SK-N-SH treated with all-trans-retinoic acid at 6 μM for 48 hours (cell line): ENCODE results near the gene SERINC3.

Experiments
- ATAC-seq: fragments of 200-7000 bp; cut with Tn5 transposase; 3 replicates; pipeline ENCODE4 v1.9.1; 2020; ENCODE audit warnings: mild to moderate bottlenecking, moderate library complexity
- CREB5 ChIP-seq: fragments of 250-450 bp; sonication (Bioruptor Pico); IDR thresholded peaks from 2 replicates; pipeline ENCODE4 v1.5.1; 2020; ENCODE audit warnings: low read depth, mild to moderate bottlenecking, moderate library complexity
- CSDC2 ChIP-seq: fragments of 250-450 bp; sonication (Bioruptor Pico); IDR thresholded peaks from 2 replicates; pipeline ENCODE4 v1.5.0; 2020; ENCODE audit warnings: mild to moderate bottlenecking, moderate library complexity
- ESRRG ChIP-seq: fragments of 250-450 bp; sonication (Bioruptor Pico); IDR thresholded peaks from 2 replicates; pipeline ENCODE4 v1.6.1; 2021; ENCODE audit warnings: mild to moderate bottlenecking
- GLIS3 ChIP-seq: fragments of 250-450 bp; sonication (Bioruptor Pico); IDR thresholded peaks from 2 replicates; pipeline ENCODE4 v1.5.0; 2020; ENCODE audit warnings: mild to moderate bottlenecking, moderate library complexity
- ISL1 ChIP-seq: fragments of 250-450 bp; sonication (Bioruptor Pico); IDR thresholded peaks from 2 replicates; pipeline ENCODE4 v2.1.2; 2022; ENCODE audit warnings: mild to moderate bottlenecking, moderate library complexity
- OSR1 ChIP-seq: fragments of 250-450 bp; sonication (Bioruptor Pico); IDR thresholded peaks from 2 replicates; pipeline ENCODE4 v1.8.0; 2022; ENCODE audit warnings: moderate library complexity, mild to moderate bottlenecking, inconsistent platforms
- PPARA ChIP-seq: fragments of 250-450 bp; sonication (Bioruptor Pico); IDR thresholded peaks from 2 replicates; pipeline ENCODE4 v1.5.0; 2020; ENCODE audit warnings: mild to moderate bottlenecking, borderline replicate concordance
- SNAI2 ChIP-seq: fragments of 250-450 bp; sonication (Bioruptor Pico); IDR thresholded peaks from 2 replicates; pipeline ENCODE4 v1.5.0; 2020; ENCODE audit warnings: mild to moderate bottlenecking, moderate library complexity
- TCF4 ChIP-seq: fragments of 250-450 bp; sonication (Bioruptor Pico); IDR thresholded peaks from 2 replicates; pipeline ENCODE4 v1.8.0; 2021; ENCODE audit warnings: mild to moderate bottlenecking, moderate library complexity, borderline replicate concordance
- TOX ChIP-seq: fragments of 250-450 bp; sonication (Bioruptor Pico); IDR thresholded peaks from 2 replicates; pipeline ENCODE4 v1.8.0; 2021; ENCODE audit warnings: mild to moderate bottlenecking, moderate library complexity, borderline replicate concordance
- ZC3H10 ChIP-seq: fragments of 250-450 bp; sonication (Bioruptor Pico); IDR thresholded peaks from 2 replicates; pipeline ENCODE4 v1.5.1; 2021; ENCODE audit warnings: mild to moderate bottlenecking, moderate library complexity
- ZFP30 ChIP-seq: fragments of 450-650 bp; formaldehyde crosslinking; IDR thresholded peaks from 2 replicates; pipeline ENCODE4 v1.5.0; 2022; ENCODE audit warnings: mild to moderate bottlenecking, moderate library complexity
- ZNF565 ChIP-seq: fragments of 450-650 bp; formaldehyde crosslinking; conservative IDR thresholded peaks from 2 replicates; pipeline ENCODE4 v1.5.0; 2020; ENCODE audit warnings: low read depth, mild to moderate bottlenecking, moderate library complexity
- ZNF70 ChIP-seq: fragments of 450-650 bp; formaldehyde crosslinking; IDR thresholded peaks from 2 replicates; pipeline ENCODE4 v1.5.0; 2020; ENCODE audit warnings: mild to moderate bottlenecking, moderate library complexity
- TF ChIP-seq, protein P1 (sequence below): fragments of 250-450 bp; sonication (Bioruptor Pico); IDR thresholded peaks from 2 replicates; pipeline ENCODE4 v1.8.0; 2020; ENCODE audit warnings: mild to moderate bottlenecking, moderate library complexity, borderline replicate concordance
- TF ChIP-seq, protein P2 (sequence below): fragments of 250-450 bp; sonication (Bioruptor Pico); IDR thresholded peaks from 2 replicates; pipeline ENCODE4 v1.8.0; 2021; ENCODE audit warnings: low read depth, mild to moderate bottlenecking, moderate library complexity, borderline replicate concordance
- TF ChIP-seq, protein P3 (sequence below): fragments of 250-450 bp; sonication (Bioruptor Pico); IDR thresholded peaks from 2 replicates; pipeline ENCODE4 v1.5.0; 2020; ENCODE audit warnings: mild to moderate bottlenecking, moderate library complexity
- TF ChIP-seq, protein P4 (sequence below): fragments of 250-450 bp; sonication (Bioruptor Pico); IDR thresholded peaks from 2 replicates; pipeline ENCODE4 v1.5.1; 2021; ENCODE audit warnings: mild to moderate bottlenecking, moderate library complexity

SERINC3 gene

DNA sequence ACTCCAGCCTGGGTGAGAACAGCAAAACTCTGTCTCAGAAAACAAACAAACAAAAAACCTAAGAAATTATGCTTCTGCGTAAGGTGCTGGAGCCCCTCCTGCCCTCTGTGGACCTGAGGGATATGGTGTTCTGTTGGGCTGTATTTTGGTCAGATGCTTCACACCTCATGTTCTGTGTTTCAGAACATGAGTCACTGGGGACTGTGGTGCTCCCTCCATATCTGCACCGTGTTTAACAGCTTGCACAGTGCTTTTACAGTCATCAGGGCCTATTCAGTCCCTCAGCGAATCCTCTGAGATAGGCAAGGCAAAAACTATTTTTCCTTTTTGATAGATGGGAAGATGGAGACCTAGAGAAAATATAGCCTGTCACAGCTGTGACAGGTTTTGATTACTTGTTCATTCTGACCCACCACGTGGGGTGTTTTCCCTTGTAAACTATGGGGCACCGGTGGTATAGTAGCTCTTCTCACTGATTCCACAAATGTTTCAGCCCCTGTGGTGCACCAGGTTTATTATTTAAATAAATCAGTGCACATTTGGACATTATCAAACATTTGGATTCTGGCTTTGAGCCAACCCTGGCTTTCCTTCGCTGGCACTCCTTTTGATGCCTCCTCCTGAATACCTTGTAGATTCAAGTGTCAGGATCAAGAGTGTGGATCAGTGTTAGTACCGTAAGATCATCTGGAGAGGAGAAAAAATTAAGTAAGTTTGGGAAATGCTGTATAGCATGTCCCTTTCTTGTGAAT is 36.6 kb downstream of the SERINC3 start:
- ATAC-seq: peak; percentile 23; the same call in 1 of the 3 replicates
- TF ChIP-seq ZNF565 (CRISPR knock-in tag) (no peak), ZFP30 (no peak)
- TF ChIP-seq, protein P1, sequence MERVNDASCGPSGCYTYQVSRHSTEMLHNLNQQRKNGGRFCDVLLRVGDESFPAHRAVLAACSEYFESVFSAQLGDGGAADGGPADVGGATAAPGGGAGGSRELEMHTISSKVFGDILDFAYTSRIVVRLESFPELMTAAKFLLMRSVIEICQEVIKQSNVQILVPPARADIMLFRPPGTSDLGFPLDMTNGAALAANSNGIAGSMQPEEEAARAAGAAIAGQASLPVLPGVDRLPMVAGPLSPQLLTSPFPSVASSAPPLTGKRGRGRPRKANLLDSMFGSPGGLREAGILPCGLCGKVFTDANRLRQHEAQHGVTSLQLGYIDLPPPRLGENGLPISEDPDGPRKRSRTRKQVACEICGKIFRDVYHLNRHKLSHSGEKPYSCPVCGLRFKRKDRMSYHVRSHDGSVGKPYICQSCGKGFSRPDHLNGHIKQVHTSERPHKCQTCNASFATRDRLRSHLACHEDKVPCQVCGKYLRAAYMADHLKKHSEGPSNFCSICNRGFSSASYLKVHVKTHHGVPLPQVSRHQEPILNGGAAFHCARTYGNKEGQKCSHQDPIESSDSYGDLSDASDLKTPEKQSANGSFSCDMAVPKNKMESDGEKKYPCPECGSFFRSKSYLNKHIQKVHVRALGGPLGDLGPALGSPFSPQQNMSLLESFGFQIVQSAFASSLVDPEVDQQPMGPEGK (CRISPR knock-in tag): no peak
- TF ChIP-seq, all 23 proteins: peak for 0

GRCh38 chr20:44483112-44483511 is 38.8 kb downstream of the SERINC3 start:
- TF ChIP-seq ZC3H10 (no peak), ZFP30 (no peak), ZNF565 (CRISPR knock-in tag) (no peak), CSDC2 (CRISPR knock-in tag) (no peak), ESRRG (CRISPR knock-in tag) (no peak)
- TF ChIP-seq, protein P2, sequence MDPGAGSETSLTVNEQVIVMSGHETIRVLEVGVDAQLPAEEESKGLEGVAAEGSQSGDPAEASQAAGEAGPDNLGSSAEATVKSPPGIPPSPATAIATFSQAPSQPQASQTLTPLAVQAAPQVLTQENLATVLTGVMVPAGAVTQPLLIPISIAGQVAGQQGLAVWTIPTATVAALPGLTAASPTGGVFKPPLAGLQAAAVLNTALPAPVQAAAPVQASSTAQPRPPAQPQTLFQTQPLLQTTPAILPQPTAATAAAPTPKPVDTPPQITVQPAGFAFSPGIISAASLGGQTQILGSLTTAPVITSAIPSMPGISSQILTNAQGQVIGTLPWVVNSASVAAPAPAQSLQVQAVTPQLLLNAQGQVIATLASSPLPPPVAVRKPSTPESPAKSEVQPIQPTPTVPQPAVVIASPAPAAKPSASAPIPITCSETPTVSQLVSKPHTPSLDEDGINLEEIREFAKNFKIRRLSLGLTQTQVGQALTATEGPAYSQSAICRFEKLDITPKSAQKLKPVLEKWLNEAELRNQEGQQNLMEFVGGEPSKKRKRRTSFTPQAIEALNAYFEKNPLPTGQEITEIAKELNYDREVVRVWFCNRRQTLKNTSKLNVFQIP: no peak
- TF ChIP-seq, protein P3, sequence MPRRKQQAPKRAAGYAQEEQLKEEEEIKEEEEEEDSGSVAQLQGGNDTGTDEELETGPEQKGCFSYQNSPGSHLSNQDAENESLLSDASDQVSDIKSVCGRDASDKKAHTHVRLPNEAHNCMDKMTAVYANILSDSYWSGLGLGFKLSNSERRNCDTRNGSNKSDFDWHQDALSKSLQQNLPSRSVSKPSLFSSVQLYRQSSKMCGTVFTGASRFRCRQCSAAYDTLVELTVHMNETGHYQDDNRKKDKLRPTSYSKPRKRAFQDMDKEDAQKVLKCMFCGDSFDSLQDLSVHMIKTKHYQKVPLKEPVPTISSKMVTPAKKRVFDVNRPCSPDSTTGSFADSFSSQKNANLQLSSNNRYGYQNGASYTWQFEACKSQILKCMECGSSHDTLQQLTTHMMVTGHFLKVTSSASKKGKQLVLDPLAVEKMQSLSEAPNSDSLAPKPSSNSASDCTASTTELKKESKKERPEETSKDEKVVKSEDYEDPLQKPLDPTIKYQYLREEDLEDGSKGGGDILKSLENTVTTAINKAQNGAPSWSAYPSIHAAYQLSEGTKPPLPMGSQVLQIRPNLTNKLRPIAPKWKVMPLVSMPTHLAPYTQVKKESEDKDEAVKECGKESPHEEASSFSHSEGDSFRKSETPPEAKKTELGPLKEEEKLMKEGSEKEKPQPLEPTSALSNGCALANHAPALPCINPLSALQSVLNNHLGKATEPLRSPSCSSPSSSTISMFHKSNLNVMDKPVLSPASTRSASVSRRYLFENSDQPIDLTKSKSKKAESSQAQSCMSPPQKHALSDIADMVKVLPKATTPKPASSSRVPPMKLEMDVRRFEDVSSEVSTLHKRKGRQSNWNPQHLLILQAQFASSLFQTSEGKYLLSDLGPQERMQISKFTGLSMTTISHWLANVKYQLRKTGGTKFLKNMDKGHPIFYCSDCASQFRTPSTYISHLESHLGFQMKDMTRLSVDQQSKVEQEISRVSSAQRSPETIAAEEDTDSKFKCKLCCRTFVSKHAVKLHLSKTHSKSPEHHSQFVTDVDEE (CRISPR knock-in tag): no peak
- TF ChIP-seq, protein P1 (CRISPR knock-in tag): no peak
- no peak for ATAC-seq

- TF ChIP-seq GLIS3 (CRISPR knock-in tag) (no peak), ZC3H10 (no peak), TOX (CRISPR knock-in tag) (no peak), TCF4 (CRISPR knock-in tag) (no peak), ZNF70 (CRISPR knock-in tag) (no peak), ZFP30 (no peak), CREB5 (CRISPR knock-in tag) (no peak), OSR1 (CRISPR knock-in tag) (no peak), SNAI2 (CRISPR knock-in tag) (no peak), CSDC2 (CRISPR knock-in tag) (no peak), PPARA (CRISPR knock-in tag) (no peak), ISL1 (CRISPR knock-in tag) (no peak)
- TF ChIP-seq, protein P1 (CRISPR knock-in tag): no peak
- TF ChIP-seq, protein P4, sequence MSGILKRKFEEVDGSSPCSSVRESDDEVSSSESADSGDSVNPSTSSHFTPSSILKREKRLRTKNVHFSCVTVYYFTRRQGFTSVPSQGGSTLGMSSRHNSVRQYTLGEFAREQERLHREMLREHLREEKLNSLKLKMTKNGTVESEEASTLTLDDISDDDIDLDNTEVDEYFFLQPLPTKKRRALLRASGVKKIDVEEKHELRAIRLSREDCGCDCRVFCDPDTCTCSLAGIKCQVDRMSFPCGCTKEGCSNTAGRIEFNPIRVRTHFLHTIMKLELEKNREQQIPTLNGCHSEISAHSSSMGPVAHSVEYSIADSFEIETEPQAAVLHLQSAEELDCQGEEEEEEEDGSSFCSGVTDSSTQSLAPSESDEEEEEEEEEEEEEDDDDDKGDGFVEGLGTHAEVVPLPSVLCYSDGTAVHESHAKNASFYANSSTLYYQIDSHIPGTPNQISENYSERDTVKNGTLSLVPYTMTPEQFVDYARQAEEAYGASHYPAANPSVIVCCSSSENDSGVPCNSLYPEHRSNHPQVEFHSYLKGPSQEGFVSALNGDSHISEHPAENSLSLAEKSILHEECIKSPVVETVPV (CRISPR knock-in tag): no peak
- ATAC-seq: no peak
These were observed 40.0 kb downstream of the SERINC3 start for GRCh38 chr20:44481719-44482416.
